Amniotic stem cell (primary cell): ENCODE measurements around the gene PROKR1.

Experiments
- DNase-seq: peaks from one replicate; lab custom pipeline; 2025; lab: John Stamatoyannopoulos, UW

Gene PROKR1

DNA sequence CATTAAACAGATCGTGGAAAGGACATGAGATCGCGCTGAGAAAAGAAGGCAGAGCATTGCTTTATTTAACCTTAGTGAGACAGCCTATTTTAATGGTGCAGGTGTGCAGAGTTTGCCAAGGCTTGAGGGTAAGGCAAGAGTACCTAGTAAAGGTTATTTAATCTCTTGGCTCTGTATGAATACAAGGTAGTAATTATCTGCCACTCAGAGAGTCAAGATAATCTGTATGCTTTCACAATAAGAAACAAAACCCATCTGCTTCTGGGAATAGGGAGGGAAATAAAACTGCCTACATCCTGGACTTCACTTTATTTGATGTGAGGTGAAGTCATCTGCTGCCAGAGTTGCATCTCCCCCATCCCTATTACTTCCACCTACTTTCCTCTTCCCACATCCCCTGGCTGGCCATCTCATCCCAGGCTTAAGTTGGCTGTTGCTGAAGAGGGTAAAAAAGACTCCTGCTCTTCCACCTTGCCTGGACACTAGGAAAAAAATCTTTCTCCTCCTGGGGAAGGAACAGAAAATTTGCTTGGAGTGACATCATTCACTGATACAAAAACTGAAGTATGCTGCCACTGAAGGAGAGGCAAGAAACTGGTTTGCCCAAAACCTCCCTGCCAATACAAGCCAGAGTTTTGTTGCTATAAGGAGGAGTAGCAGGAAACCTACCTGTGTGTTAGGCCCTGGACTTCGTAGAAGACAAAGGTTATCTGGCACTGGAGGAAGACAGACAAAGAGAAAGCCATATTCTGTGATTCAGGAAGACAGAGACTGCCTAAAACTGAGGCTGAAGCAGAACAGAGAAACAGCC lies 55.4 kb downstream of the PROKR1 start:
- DNase-seq, result no peak

DNA sequence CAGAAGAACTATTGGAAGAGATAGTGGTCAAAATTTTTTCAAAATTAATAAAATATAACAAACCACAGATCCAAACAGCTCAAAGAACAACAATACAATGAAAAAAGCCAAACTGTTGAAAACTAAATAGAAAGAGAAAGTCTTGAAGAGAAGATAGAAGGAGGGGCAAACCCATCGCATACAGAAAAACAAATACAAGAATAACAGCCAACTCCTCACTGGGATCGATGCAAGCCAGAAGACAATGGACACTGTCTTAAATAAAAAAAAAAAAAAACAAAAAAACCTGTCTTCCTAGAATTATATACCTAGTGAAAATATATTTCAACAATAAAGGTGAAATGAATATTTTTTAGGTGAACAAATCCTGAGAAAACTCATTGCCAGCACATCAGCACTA lies 57.2 kb downstream of the PROKR1 start:
- no peak for DNase-seq

- no peak for DNase-seq
These were observed 63.3 kb downstream of the PROKR1 start for GRCh38 chr2:68706637-68707036.
